NCI-H82 treated with DMSO at 0.1 percent for 48 hours (cell line): ENCODE measurements around the gene HGS.
A peak's percentile ranks its signal among the peaks of the same experiment; 100 is the strongest.

ENCODE experiments used
- DNase-seq: peaks from one replicate; lab custom pipeline; 2025; ENCODE audit not compliant: unreplicated experiment; lab: John Stamatoyannopoulos, UW

HGS gene

DNA sequence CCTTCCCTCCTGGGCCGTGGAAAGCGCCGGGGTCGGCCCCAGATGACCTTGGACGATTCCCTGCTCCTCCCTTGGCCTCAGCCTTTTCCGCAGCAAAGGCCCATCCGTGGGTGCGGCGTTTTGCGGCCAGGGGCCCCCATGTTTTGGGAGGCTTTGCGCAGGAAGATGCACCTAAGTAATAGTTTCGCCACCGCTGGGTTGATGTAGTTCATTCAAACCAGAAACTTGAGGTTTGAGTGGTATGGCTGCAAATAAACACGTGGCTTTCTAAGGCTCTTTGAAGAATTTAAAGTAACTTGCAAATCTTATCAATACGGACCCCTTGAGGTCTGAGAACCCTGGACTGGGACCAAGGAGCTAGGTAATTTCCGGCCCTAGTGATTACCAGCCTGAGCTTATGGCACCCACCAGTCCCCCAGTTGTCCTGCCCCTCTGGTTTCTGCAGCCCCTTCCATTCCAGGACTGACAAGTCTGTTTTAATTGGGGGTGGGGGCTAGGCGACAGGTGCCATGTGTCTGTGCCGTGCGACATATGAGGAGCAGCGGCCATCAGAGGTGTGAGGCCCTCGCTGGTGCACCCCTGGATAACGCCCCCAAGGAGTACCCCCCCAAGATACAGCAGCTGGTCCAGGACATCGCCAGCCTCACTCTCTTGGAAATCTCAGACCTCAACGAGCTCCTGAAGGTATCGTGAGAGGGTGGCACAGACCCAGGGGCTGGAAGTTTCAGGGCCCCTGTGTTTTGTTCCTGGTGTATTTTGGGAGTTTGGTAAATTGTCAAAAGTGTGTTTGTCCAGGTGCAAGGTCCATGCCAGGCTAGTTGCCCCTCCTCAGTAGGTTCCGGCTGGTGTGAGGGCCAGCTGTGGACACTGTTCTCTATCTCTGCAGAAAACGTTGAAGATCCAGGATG is 20.2 kb downstream of the HGS start:
- no peak for DNase-seq

DNA sequence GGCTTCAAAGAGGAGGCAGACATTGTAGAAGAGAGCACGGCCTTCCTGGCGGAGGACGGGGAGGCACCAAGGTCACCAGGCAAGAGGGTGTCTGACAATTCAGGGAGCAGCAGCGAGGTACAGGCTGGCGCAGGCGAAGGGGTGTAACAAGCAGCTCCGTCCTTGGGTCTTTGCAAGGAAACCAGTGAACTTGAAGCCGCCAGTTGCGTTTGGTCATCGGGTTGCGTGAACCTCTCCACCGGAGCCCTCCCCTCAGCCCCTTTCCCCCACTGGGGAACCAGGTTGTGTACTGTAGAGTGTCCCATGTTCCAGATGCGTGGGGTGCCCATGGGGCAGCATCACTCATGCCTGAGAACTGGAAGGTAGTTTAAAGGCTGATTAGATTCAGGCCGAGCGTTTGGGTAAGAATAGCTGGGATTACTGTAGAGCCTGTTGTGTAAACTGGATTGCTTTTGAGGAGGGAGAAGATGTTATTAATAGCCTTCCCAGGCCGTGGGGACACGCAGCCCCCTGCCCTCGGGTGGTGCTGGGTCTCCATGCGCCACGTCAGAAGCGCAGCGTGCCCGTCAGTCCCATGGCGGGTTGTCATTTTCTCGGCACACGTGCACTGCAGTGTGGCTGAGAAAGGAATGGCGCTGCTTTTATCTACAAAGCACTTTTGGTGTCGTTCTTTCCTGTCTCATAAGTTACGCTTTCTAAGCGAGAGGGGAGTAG is 21.9 kb downstream of the HGS start:
- no peak for DNase-seq

DNA sequence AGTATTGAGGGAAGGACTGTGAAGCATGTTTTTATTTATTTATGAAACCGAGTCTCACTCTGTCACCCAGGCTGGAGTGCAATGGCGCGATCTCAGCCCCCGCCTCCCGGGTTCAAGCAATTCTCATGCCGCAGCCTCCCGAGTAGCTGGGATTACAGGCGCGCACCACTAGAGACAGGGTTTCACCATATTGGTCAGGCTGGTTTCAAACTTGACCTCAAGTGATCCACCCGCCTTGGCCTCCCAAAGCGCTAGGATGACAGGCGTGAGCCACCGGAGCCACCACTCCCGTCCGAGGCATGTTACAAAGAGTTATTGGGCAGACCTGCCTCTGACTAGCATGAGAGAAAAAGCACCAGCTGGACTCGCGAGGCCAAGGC is 22.4 kb downstream of the HGS start:
- DNase-seq: no peak

DNA sequence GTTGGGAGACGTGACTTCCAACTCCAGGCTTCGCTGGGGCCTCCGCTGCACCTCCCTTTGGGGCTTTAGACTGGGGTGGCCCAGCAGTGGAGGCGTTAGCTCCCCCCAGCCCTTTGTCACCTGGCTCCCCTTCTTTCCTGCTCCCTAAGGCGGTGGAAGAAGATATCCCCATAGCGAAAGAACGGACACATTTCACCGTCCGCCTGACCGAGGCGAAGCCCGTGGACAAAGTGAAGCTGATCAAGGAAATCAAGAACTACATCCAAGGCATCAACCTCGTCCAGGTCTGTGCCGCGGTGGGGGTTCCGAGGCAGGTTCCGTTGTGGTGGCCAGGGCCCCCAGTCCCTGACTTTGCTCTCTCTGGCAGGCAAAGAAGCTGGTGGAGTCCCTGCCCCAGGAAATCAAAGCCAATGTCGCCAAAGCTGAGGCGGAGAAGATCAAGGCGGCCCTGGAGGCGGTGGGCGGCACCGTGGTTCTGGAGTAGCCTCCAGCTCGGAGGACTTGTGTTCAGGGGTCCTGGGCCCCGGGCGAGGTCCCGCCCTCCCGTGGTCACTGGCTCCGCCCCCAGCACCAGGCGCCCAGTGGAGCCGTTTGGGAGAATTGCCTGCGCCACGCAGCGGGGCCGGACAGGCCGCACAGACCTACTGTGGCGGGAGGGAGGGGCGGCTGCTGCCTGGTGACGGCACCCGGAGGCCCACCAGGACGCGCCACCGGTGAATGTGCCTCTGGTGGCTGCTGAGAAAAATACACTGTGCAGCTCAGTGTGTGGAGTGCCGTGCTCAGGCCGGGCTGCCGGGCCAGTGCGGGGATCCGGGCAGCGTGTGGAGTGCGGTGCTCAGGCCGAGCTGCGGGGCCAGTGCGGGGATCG is 23.2 kb downstream of the HGS start:
- DNase-seq: no peak

DNA sequence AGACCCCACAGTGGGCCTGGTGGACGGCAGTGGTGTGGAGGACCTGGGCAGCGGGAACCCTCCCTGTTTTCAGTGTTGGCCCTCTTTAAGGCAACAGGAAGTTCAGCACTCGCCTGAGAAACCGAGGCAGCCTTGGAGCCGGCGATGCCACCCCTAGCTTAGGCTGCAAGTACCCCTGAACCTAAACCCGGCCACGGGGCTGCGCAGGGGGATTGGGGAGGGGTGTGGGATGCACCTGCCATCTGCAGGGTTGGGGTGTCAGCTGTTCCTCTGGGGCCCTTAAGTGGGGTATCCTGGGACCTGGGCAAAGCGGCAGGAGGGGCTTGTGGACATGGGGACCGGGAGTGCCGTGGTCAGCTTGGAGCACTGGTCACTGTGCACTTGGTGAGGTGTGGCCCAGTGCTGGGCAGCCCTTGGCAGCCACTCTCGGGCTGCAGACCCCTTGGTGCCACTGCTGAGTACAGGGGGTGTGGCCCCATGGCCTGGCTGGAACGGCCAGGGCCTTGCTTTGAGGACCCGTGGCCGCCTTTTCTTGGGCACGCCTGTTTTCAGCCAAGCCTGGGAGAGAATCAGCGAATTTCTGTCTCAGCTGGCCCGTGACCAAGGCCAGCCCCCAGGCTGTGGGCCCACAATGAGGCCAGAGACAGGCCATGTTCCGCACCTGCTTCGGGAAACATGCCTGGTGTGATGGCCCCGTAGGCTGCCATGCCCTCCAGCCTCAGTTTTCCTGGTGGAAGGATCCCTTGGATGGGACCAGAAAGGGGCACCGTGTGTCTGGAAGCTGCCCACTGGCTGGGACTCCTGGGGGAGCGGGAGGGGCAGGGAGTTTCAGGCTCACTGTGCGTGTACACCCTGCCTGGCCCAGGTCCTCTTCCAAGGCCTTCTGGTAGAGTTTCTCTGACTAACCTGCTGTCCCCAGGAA is 24.2 kb downstream of the HGS start:
- no peak for DNase-seq

DNA sequence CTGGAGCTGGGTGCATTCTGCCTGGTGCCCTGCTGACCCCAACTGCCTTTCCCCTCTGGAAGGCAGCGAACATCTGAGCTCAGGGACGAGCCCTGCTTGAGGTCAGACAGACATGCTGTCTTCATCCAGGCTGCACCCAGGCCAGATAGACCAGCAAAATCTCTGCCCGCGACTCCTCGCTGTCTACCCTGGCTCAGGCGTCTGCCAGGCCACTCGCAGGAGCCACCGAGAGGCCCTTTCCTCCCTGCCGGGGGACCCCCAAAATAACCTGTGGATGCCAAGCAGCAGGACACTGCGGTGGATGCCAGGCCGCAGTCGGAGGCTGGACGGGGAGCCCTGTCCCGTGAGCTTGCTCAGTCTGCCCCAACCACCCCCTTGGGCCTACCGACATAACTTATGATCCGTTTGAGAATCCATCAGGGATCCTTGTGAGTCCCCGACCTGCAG is 25.0 kb downstream of the HGS start:
- no peak for DNase-seq

DNA sequence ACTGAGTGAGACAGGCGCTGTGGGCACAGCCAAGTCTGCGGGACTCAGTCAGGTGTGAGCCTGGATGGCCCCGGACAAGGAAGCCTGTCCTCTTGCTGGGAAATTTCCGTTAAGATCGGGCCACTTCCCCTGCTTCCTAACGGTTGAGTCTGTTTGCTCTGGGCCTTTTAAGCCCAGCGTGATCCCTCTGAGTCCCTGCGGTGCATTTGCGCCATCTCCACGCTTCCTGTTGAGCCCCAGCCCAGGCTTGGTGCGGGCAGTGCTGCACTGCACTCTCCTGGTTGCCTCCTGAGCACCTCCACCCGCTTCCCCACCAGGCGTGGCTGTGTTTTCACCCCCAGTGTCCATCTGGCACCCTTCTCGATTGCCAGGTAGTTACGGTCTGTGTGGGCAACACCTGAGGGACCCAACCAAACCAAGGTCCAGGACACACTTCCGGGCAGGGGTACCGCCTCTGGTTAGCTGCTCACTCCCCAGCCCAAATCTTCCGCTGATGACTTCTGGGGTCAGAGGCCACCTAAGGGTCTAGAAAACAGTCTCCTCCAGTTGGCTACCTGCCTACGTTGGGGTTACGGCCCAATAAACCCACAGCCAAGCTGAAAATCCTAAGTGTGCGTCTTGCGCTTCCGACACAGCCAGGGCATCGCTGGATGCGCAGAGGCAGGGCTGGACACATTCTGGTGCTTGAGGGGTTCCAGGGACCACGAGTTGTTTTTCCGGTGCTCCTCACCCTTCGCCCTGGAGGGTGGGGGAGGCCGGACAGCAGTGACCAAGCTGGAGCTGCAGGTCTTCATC is 26.9 kb downstream of the HGS start:
- no peak for DNase-seq

DNA sequence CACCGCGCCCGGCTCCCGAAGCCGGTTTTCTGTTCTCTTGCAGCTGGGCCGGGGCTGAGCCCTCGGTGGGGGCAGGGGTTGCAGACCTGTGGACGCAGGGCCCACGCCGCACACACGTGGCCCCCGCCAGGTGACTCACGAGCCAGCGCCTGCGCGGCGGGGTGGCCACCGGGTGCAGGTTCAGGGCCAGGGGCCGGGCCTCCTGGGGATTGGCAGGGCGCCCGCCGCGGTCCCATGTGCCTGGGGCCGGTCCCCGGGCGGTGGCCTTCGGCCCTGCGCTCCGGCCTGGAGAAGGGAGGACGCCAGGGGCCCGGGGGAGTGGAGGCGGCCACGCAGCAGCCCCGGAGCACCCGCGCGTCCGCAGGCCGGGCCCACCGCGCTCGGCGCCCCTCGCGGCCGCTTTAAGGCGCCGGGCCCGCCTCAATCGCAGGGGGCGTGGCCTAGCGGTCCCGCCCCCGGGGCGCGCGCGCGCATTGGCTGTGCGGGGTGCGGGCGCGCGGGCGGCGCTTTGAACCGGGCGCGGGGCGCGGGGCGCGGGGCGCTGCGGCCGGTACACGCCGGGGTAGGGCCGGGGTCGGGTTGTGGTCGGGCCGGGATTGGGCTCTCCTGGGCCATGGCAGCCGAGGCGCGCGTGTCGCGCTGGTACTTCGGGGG is 28.1 kb downstream of the HGS start, which contains the start of gene SLC25A10:
Gene SLC25A10 (plus strand): TSS at position 471 of the 654 bp plus-strand sequence. CDS start 143 bp downstream, at position 614.
- DNase-seq: peak; percentile 61

DNA sequence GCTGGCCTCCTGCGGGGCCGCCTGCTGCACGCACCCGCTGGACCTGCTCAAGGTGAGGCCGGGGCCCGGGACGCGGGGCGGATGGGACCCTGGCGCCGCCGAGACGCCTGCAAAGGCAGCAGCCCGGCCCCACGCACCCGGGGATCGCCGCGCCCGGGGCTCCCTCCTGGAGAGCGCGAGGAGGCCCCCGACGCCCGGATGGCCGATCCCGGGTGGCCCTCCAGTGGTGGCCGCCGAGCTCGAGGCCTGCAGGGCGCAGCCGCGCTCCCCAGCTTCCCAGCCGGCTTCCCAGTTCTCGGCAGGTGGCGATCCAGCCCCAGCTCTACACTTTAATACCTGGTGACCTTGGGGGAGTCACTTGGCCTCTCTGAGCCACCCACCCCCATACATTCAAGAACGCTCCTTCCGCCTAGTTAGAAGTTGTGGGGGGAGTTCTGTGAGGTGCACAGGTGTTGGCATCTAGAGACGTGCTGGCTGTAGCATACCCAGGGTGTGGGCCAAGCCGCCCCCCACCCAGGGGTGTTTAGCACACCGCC is 28.7 kb downstream of the HGS start:
- DNase-seq: no peak

DNA sequence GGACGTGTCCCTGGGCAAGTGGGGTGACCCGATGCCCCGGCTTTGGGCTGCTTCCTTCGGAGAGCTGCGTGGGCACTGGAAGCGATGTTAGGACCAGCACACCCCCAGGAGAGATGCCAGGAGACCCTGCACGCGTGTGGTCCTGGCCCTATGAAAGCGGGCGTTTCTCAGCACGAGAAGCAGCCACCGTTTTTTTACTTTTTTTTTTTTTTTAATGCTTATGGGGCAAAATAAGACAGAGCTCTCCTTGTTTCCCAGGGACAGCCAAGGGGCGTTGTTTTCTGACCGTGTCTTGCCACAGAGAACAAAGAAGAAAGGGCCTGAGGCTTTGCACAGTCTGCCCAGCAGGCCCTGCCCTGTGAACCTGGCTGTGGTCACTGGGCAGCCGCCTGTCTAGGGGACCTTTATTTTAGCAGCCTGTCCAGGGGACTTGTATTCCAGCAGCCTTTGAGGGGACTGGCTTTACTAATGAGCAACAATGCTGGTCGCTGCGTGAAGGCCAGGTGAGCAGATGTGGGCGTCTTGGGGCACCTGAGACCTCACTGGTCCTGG is 29.3 kb downstream of the HGS start:
- no peak for DNase-seq

DNA sequence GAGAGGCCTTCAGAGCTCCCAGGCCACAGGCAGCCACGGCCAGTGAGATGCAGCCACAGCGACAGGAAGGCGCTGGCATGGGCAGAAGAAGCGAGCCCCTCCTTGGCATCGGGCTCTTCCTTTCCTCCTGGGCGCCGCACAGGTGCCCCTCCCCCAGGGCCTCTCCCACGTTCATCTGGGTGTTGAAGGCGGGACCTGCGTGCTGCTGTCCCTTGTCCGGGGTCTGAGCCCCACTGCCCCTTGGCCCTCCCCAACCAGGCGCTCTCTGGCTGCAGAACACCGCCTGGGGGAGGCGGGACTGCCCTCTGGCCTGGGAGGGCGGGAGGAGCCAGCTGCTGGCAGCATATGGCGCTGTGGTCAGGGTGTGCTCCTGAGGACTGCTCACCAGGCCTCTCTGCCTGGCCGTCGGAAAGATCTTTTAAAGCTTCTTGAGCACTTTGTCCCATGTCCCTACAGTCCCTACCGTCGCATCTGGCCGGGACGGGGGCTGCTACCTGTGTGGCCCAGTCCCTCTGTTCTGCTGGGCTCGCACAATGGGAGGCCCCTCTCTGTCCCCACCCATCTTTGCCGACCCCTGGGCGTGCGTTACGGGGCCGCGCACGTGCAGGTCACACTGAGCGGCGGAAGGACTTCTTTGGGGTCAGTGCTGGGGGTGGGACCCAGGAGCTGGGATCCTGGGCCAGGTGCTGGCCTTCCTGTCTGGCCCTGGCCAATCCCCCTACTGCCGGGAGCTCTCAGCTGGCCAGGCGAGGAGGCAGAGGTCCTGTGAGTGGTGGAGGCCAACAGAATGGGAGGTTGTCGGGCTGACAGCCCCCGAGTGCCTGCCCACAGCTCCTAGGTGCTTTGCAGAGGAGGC is 30.0 kb downstream of the HGS start:
- no peak for DNase-seq

DNA sequence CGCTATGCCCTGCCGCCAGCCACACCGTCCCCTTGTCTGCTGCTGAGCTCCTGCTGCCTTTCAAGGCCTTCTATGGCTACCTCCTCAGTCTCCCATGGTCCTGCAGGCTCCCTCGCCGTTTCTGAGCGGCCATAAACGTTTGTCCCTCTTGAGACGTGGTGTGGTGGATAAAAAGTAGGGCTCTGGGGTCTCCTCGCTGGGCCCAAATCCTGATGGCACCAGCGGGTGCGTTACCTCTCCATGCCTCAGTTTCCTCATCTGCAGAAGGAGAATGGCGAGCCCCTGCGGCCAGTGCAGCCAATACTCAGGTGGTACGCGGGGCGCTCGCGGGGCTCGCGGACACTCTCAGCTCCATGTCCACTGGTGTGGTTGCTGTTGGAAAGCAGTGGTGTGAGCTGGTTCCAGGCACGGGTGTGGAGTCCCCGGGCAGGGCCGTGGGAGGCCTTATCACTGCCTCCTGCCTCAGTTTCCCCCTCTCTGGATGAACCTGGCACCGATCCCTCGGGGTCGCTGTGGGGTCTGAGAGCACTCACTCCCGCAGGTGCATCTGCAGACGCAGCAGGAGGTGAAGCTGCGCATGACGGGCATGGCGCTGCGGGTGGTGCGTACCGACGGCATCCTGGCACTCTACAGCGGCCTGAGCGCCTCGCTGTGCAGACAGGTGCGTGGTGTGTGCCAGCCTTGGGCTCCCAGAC is 30.7 kb downstream of the HGS start:
- no peak for DNase-seq

DNA sequence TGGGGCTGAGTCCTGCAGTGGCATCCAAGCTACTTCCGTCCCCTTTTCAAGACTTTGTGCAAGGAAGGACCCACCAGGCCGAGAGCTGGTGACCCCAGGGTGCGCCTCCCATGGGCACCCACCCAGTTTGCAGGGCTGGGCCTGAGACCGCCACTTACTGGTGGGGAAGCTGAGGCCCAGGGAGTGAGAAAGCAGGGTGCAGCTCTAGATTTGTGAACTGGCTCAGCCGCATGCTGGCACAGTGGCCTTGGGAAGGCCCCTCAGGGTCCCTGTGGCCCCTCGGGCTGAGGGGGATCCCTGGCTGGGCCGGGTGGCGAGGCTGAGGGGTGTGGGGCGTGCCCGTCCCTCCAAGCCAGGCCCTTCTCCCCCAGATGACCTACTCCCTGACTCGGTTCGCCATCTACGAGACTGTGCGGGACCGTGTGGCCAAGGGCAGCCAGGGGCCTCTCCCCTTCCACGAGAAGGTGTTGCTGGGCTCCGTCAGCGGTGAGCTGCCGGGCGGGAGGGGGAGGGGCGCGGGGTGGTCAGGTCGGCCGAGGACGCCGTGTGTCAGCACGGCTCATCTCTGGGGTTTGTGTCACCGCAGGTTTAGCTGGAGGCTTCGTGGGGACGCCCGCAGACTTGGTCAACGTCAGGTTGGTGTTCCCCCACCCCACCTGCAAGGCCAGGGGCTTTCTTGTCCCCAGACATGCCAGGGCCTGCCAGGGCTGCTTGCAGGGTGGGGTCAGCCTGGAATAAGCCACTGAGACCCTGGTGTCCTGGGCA is 31.5 kb downstream of the HGS start:
- DNase-seq: no peak

DNA sequence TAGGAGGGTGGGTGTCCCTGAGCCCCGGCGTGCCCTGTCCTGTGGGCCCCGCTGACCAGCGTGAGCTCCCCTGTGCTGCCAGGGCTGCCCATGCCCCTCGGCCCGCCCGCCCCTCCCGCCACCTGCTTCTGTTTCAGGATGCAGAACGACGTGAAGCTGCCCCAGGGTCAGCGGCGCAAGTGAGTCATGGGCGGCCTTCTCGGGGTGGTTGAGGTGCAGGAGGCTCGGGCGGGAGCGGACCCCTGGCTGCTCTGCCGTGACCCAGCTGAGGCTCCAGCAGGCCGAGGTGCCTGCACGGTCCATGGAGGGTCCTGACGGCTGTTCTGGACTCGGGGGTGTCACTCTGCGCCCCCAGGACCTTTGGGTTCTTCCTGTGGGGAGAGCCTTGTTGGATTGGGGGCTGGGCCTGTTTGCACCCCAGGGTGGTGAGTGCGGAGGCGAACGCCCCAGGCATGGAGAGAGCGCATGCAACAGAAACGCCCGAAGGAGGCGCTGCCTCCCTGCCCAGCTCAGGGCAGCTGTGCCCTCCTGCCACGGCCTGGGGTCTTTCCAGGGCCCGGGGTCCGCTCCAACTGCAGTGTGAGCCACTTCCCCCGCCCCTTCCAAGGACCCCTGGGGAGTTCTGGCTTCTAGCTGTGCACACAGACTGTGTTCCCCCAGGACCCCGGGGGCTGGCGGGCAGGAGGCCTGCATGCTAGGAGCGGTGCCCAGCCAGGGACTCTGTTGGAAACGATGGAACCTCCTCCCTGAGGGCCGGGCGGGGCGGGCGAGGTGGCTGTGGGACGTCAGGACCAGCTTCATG is 32.3 kb downstream of the HGS start:
- no peak for DNase-seq

DNA sequence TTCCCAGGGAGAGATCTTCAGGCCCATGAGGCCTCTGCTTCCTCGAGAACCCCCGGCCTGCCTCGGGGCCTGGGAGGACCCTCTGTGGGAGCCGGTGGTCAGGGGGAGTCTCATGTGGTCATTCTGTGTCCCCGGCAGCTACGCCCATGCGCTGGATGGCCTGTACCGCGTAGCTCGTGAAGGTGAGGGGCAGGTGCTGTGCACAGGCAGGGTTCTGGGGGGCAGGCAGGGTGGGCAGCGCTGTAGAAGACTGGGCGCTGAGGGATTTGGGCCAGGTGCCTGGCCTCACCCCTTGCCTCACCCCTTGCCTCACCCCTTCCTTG is 32.8 kb downstream of the HGS start:
- no peak for DNase-seq
